Neuronal stem cell (in vitro differentiated cells): Measurements from ENCODE around the gene CD55.

Source experiments
- DNase-seq: peaks from one replicate; pipeline ENCODE4 v3.0.0-alpha.2; 2013; ENCODE audit warnings: low spot score
- H2AFZ ChIP-seq: one replicate; pipeline ENCODE4 v1.6.1; 2013; ENCODE audit warnings: mild to moderate bottlenecking, low read length, inconsistent platforms
- H2AK5ac ChIP-seq: 2 replicates; pipeline ENCODE4 v1.6.1; 2013; ENCODE audit warnings: low read depth, mild to moderate bottlenecking, inconsistent platforms, low read length, moderate library complexity, mixed read lengths
- H2BK120ac ChIP-seq: 2 replicates; pipeline ENCODE4 v1.6.1; 2013; ENCODE audit warnings: low read depth, mild to moderate bottlenecking, inconsistent platforms, low read length, moderate library complexity, mixed read lengths
- H2BK12ac ChIP-seq: one replicate; pipeline ENCODE4 v1.6.1; 2013; ENCODE audit warnings: low read length, inconsistent platforms
- H2BK15ac ChIP-seq: 2 replicates; pipeline ENCODE4 v1.6.1; 2013; ENCODE audit warnings: mild to moderate bottlenecking, low read length, inconsistent platforms, mixed read lengths
- H2BK5ac ChIP-seq: one replicate; pipeline ENCODE4 v1.6.1; 2013; ENCODE audit warnings: inconsistent platforms, mild to moderate bottlenecking, low read length, moderate library complexity
- H3K14ac ChIP-seq: one replicate; pipeline ENCODE4 v1.6.1; 2013; ENCODE audit warnings: low read length, inconsistent platforms
- H3K18ac ChIP-seq: 2 replicates; pipeline ENCODE4 v1.6.1; 2013; ENCODE audit warnings: low read length, inconsistent platforms
- H3K23ac ChIP-seq: 2 replicates; pipeline ENCODE4 v1.6.1; 2013; ENCODE audit warnings: low read depth, mild to moderate bottlenecking, mixed read lengths, low read length, inconsistent platforms; ENCODE audit not compliant: poor library complexity
- H3K27ac ChIP-seq: replicated peaks from 3 replicates; pipeline ENCODE4 v1.5.1; 2013; ENCODE audit warnings: low read length, inconsistent platforms
- H3K27me3 ChIP-seq, 3 experiments: 2 replicates each; pipeline ENCODE4 v1.6.1; 2013; ENCODE audit warnings: low read length in 3 of 3, mild to moderate bottlenecking in 2 of 3, inconsistent platforms in 1 of 3, low read depth in 1 of 3, mixed read lengths in 1 of 3, moderate library complexity in 1 of 3; ENCODE audit not compliant: control insufficient read depth in 3 of 3, insufficient read depth in 3 of 3
- H3K36me3 ChIP-seq, 2 donors: replicated peaks in 1 of 2; 2 replicates each; pipeline ENCODE4 v1.6.1; 2013; ENCODE audit warnings: low read length in 2 of 2; ENCODE audit not compliant: control insufficient read depth in 2 of 2, insufficient read depth in 2 of 2
- H3K4ac ChIP-seq: 2 replicates; pipeline ENCODE4 v1.6.1; 2013; ENCODE audit warnings: inconsistent platforms, mild to moderate bottlenecking, low read length, moderate library complexity
- H3K4me1 ChIP-seq, 2 donors: 1 replicate in 1 of 2; 2 replicates in 1 of 2; pipeline ENCODE4 v1.6.1; 2013; ENCODE audit warnings: low read length in 2 of 2, low read depth in 1 of 2; ENCODE audit not compliant: control insufficient read depth in 2 of 2, insufficient read depth in 1 of 2
- H3K4me2 ChIP-seq: one replicate; pipeline ENCODE4 v1.6.1; 2013; ENCODE audit warnings: mild to moderate bottlenecking, low read length, inconsistent platforms; ENCODE audit not compliant: insufficient read depth, poor library complexity, severe bottlenecking
- H3K4me3 ChIP-seq, 2 donors: 2 replicates each; pipeline ENCODE4 v1.5.1; 2013; ENCODE audit warnings: low read length in 2 of 2, mild to moderate bottlenecking in 2 of 2, inconsistent platforms in 1 of 2, moderate library complexity in 1 of 2
- H3K79me1 ChIP-seq: one replicate; pipeline ENCODE4 v1.6.1; 2013; ENCODE audit warnings: low read depth, mild to moderate bottlenecking, inconsistent platforms, low read length, moderate library complexity
- H3K9ac ChIP-seq: one replicate; pipeline ENCODE4 v1.6.1; 2013; ENCODE audit warnings: mild to moderate bottlenecking, low read depth, low read length, inconsistent platforms; ENCODE audit not compliant: poor library complexity
- H3K9me3 ChIP-seq, 2 donors: replicated peaks in 1 of 2; 2 replicates each; pipeline versions ENCODE3 to v1.6.1; 2013; ENCODE audit warnings: low read length in 2 of 2, mild to moderate bottlenecking in 2 of 2, inconsistent platforms in 1 of 2, low read depth in 1 of 2, mixed read lengths in 1 of 2, moderate library complexity in 1 of 2; ENCODE audit not compliant: control insufficient read depth in 2 of 2, insufficient read depth in 1 of 2
- H4K8ac ChIP-seq: one replicate; pipeline ENCODE4 v1.6.1; 2013; ENCODE audit warnings: low read depth, mild to moderate bottlenecking, inconsistent platforms, low read length, moderate library complexity
- H4K91ac ChIP-seq: one replicate; pipeline ENCODE4 v1.6.1; 2013; ENCODE audit warnings: low read length, low read depth, mild to moderate bottlenecking, inconsistent platforms; ENCODE audit not compliant: poor library complexity
- WGBS, 2 donors: extraction: QIAGEN DNeasy Blood & Tissue Kit; methylation state at CpG; one replicate each; pipeline ENCODE4 v1.1.7; 2013; ENCODE audit warnings: missing lambda C conversion rate in 2 of 2, mixed read lengths in 1 of 2; ENCODE audit not compliant: insufficient read length in 2 of 2, insufficient replicate concordance in 1 of 2; ENCODE audit errors: extremely low coverage in 2 of 2; 5-methylcytosine and 5-hydroxymethylcytosine counted together

CD55 gene

GRCh38 chr1:207289756-207290155, 31.7 kb upstream of the CD55 start:
- Histone ChIP-seq H3K4me2 (no peak overlapping the region), H3K27ac (no peak overlapping the region), H3K4ac (no peak overlapping the region), H4K91ac (no peak overlapping the region), H2BK12ac (no peak overlapping the region), H3K14ac (no peak overlapping the region), H3K4me3 (no peak overlapping the region), H3K9me3 (no peaks in the 10 kb centered on the region), H2BK15ac (no peak overlapping the region), H3K79me1 (no peaks in the 10 kb centered on the region), H3K36me3 (no peaks in the 10 kb centered on the region), H3K4me1 (no peaks in the 10 kb centered on the region), H3K23ac (no peak overlapping the region), H3K27me3 (no peaks in the 10 kb centered on the region), H2BK120ac (no peak overlapping the region), H2AFZ (no peak overlapping the region), H2BK5ac (no peak overlapping the region), H3K18ac (no peak overlapping the region), H2AK5ac (no peak overlapping the region), H3K9ac (no peak overlapping the region), H4K8ac (no peak overlapping the region)
- DNase-seq: no peak

GRCh38 chr1:207291723-207292122, 29.8 kb upstream of the CD55 start:
- no CpG with 5 or more reads among the region's 2 CpGs for WGBS, 2 donors
- H3K4me1 ChIP-seq: no peaks in the 10 kb centered on the region
- H2BK120ac ChIP-seq: no peak overlapping the region
- H3K23ac ChIP-seq: no peak overlapping the region
- H3K79me1 ChIP-seq: no peaks in the 10 kb centered on the region
- H4K91ac ChIP-seq: no peak overlapping the region
- H3K9ac ChIP-seq: no peak overlapping the region
- H3K18ac ChIP-seq: no peak overlapping the region
- no peaks in the 10 kb centered on the region for H3K27me3 ChIP-seq
- H3K9me3 ChIP-seq: no peaks in the 10 kb centered on the region
- no peak overlapping the region for H3K4me3 ChIP-seq
- H3K36me3 ChIP-seq: no peaks in the 10 kb centered on the region
- H2BK5ac ChIP-seq: no peak overlapping the region
- H4K8ac ChIP-seq: no peak overlapping the region
- DNase-seq: no peak
- no peak overlapping the region for H3K14ac ChIP-seq
- no peak overlapping the region for H2BK15ac ChIP-seq
- H3K27ac ChIP-seq: no peak overlapping the region
- no peak overlapping the region for H2AFZ ChIP-seq
- no peak overlapping the region for H2BK12ac ChIP-seq
- no peak overlapping the region for H2AK5ac ChIP-seq
- no peak overlapping the region for H3K4ac ChIP-seq
- no peak overlapping the region for H3K4me2 ChIP-seq

GRCh38 chr1:207298186-207298585, 23.3 kb upstream of the CD55 start:
- Histone ChIP-seq H3K36me3 (no peaks in the 10 kb centered on the region), H3K18ac (no peak overlapping the region), H2AFZ (no peak overlapping the region), H3K4me2 (no peak overlapping the region), H2AK5ac (no peak overlapping the region), H4K91ac (no peak overlapping the region), H3K4me1 (no peaks in the 10 kb centered on the region), H3K9me3 (no peaks in the 10 kb centered on the region), H2BK5ac (no peak overlapping the region), H3K4me3 (no peak overlapping the region), H2BK120ac (no peak overlapping the region), H2BK15ac (no peak overlapping the region), H3K14ac (no peak overlapping the region), H3K4ac (no peak overlapping the region), H3K27me3 (no peaks in the 10 kb centered on the region), H3K79me1 (no peaks in the 10 kb centered on the region), H3K23ac (no peak overlapping the region), H2BK12ac (no peak overlapping the region), H3K9ac (no peak overlapping the region), H4K8ac (no peak overlapping the region), H3K27ac (no peak overlapping the region)
- DNase-seq: no peak
- no CpG with 5 or more reads among the region's 2 CpGs for WGBS, 2 donors

GRCh38 chr1:207298636-207299398, 22.7 kb upstream of the CD55 start:
- Histone ChIP-seq H4K91ac (no peak overlapping the region), H3K4me2 (no peak overlapping the region), H2BK15ac (no peak overlapping the region), H3K14ac (no peak overlapping the region), H3K9ac (no peak overlapping the region), H3K4ac (no peak overlapping the region), H3K79me1 (no peaks in the 10 kb centered on the region), H2BK120ac (no peak overlapping the region), H3K18ac (no peak overlapping the region), H3K4me3 (no peak overlapping the region), H3K27me3 (no peaks in the 10 kb centered on the region), H4K8ac (no peak overlapping the region), H2AFZ (no peak overlapping the region), H3K9me3 (no peaks in the 10 kb centered on the region), H3K36me3 (no peaks in the 10 kb centered on the region), H2AK5ac (no peak overlapping the region), H2BK5ac (no peak overlapping the region), H3K27ac (no peak overlapping the region), H3K23ac (no peak overlapping the region), H3K4me1 (no peaks in the 10 kb centered on the region), H2BK12ac (no peak overlapping the region)
- DNase-seq: no peak
- WGBS, 2 donors: no CpG with 5 or more reads among the region's 4 CpGs
